Measurements from ENCODE around the gene METTL26. TPM values are rescaled to one million over a fixed set of nuclear protein-coding genes. Genes with fewer than 3 reads are reported as not detected.

Gene METTL26
- total and polyA plus RNA-seq, 9 of the 15 experiments (the other 6 are each of a cell fraction or from before 2014, with no cell fraction given) = 7.3 to 262 (median 80.9) TPM

DNA sequence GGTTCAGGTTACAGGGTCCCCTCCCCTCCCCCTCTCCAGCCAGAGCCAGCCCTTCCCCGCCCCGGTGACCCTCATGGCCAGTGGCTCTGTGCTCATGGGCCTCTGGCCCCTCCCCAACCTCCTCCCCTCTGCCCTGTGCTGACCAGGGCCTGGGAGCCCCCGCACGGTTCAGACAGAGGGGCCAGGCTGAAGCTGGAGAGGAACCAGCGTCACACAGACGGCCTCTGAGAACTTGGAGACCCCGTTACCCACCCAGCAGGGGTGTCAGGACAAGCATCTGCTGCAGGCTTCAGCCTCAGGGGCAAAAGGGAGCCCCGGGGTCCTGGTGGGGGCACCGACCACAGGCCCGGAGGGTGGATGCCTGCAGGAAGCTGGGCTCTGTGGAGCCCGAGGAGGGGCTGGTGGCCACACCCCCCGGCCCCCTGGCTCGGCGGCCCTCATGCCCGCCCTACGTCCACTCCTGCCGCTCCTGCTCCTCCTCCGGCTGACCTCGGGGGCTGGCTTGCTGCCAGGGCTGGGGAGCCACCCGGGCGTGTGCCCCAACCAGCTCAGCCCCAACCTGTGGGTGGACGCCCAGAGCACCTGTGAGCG, 5.2 kb downstream of the METTL26 start, which contains the start of gene WFIKKN1:
Gene WFIKKN1, plus strand, starts transcription at position 171 of the 591 bp plus-strand sequence. Its CDS starts 269 bp downstream, at position 440.
- no peaks in the 10 kb centered on the region for H3K9me1 ChIP-seq (ENCODE audit: control insufficient read depth, insufficient read depth, low read length)
- FAIRE-seq = no peak
- ATAC-seq = peak; percentile 55
- peaks cover 16% of the 10 kb centered on the region for H3K79me2 ChIP-seq (ENCODE audit: control insufficient read depth, insufficient read depth, low read length)
- H3K4me3 ChIP-seq = no peak within 1 kb of the TSS
- H3K4me2 ChIP-seq (ENCODE audit: insufficient read depth, low read length) = peak within 1 kb of the TSS; percentile 35
- H3K27ac ChIP-seq (ENCODE audit: extremely low read depth, low read depth, low read length) = peak within 1 kb of the TSS; percentile 64; the same call in 2 of the 3 replicates
- intact Hi-C loops (cut with micrococcal nuclease) (no loop called here), in situ Hi-C loops (cut with MboI) (no loop called here)
- no peaks in the 10 kb centered on the region for H4K20me1 ChIP-seq (replicated peaks; ENCODE audit: control insufficient read depth, insufficient read depth, low read length)
- H3K9ac ChIP-seq (ENCODE audit: insufficient read depth in 1 of 2, low read depth in 2 of 2, low read length in 2 of 2) = peak within 1 kb of the TSS; percentile 35 to 84; a peak in 3 of 4 replicates
- H3K36me3 ChIP-seq (ENCODE audit: control insufficient read depth, insufficient read depth, low read length) = peaks cover 44% of the 10 kb centered on the region; the same call in 2 of the 3 replicates
- ChIA-PET CTCF (ENCODE audit: low intra/inter-chr PET ratio) (no interaction called here), POLR2A (interaction anchor here (0.6 to 1.0 kb wide), 5 partner anchors 9 to 281 kb away, joined by 3 to 6 read pairs (median 3); no protein-coding TSS in a partner anchor)
- H3K27me3 ChIP-seq (ENCODE audit: control insufficient read depth in 2 of 2, insufficient read depth in 2 of 2, low read length in 2 of 2) = no peaks in the 10 kb centered on the region
- BruUV-seq (replicated peaks) = no TSS peak
- H3K4me1 ChIP-seq (replicated peaks in 1 of 2; ENCODE audit: control insufficient read depth in 2 of 2, insufficient read depth in 2 of 2, low read length in 2 of 2) = peaks cover 24 to 97% of the 10 kb centered on the region in 2 experiments
- no peaks in the 10 kb centered on the region for H3K9me3 ChIP-seq (replicated peaks; ENCODE audit: control insufficient read depth, insufficient read depth, low read depth, low read length)
- 27% methylated on average over 15 of the region's 23 CpGs for WGBS (ENCODE audit: insufficient coverage, low coverage, missing lambda C conversion rate)
- no peak within 1 kb of the TSS for H2AFZ ChIP-seq (ENCODE audit: low read depth, low read length)
- peak; percentile 44 to 63 (median 59) for DNase-seq (ENCODE audit: extremely low read depth in 1 of 4, low spot score in 3 of 4)
- TF ChIP-seq NCOR1 (IDR thresholded peaks at IDR 0.05) = no peak
- TF ChIP-seq SMAD3 (CRISPR knock-in tag; conservative IDR thresholded peaks at IDR 0.05) = no peak
- TF ChIP-seq TEAD2 (tag; IDR thresholded peaks at IDR 0.05) = no peak
- no peak for TF ChIP-seq SNRNP70 (optimal IDR thresholded peaks at IDR 0.05; ENCODE audit: low read depth, low read length)
- TF ChIP-seq SUPT5H (IDR thresholded peaks at IDR 0.05) = peak; percentile 42; the same call in 1 of the 2 replicates
- TF ChIP-seq CHCHD3 (CRISPR knock-in tag; IDR thresholded peaks at IDR 0.05) = no peak
- no peak for TF ChIP-seq SAFB (IDR thresholded peaks at IDR 0.05; ENCODE audit: borderline replicate concordance, low read depth, low read length)
- TF ChIP-seq, protein P1, sequence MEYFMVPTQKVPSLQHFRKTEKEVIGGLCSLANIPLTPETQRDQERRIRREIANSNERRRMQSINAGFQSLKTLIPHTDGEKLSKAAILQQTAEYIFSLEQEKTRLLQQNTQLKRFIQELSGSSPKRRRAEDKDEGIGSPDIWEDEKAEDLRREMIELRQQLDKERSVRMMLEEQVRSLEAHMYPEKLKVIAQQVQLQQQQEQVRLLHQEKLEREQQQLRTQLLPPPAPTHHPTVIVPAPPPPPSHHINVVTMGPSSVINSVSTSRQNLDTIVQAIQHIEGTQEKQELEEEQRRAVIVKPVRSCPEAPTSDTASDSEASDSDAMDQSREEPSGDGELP (CRISPR knock-in tag; IDR thresholded peaks at IDR 0.05; ENCODE audit: borderline replicate concordance) = peak; percentile 32; the same call in 1 of the 2 replicates
- no peak for TF ChIP-seq CCNT2 (IDR thresholded peaks at IDR 0.05; ENCODE audit: borderline replicate concordance, extremely low read depth, insufficient read length, low read depth, low read length)
- TF ChIP-seq BDP1 (IDR thresholded peaks at IDR 0.05; ENCODE audit: insufficient read depth, insufficient read length) = no peak
- no peak for TF ChIP-seq CBFB (CRISPR knock-in tag; IDR thresholded peaks at IDR 0.05)
- no peak for TF ChIP-seq KDM1A (IDR thresholded peaks at IDR 0.05)
- TF ChIP-seq E4F1 (CRISPR knock-in tag; IDR thresholded peaks at IDR 0.05; ENCODE audit: borderline replicate concordance) = no peak
- TF ChIP-seq ZKSCAN1 (IDR thresholded peaks at IDR 0.05; ENCODE audit: low read depth, low read length) = no peak
- TF ChIP-seq, protein P2, sequence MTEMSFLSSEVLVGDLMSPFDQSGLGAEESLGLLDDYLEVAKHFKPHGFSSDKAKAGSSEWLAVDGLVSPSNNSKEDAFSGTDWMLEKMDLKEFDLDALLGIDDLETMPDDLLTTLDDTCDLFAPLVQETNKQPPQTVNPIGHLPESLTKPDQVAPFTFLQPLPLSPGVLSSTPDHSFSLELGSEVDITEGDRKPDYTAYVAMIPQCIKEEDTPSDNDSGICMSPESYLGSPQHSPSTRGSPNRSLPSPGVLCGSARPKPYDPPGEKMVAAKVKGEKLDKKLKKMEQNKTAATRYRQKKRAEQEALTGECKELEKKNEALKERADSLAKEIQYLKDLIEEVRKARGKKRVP (CRISPR knock-in tag; IDR thresholded peaks at IDR 0.05) = no peak
- TF ChIP-seq, protein P3, sequence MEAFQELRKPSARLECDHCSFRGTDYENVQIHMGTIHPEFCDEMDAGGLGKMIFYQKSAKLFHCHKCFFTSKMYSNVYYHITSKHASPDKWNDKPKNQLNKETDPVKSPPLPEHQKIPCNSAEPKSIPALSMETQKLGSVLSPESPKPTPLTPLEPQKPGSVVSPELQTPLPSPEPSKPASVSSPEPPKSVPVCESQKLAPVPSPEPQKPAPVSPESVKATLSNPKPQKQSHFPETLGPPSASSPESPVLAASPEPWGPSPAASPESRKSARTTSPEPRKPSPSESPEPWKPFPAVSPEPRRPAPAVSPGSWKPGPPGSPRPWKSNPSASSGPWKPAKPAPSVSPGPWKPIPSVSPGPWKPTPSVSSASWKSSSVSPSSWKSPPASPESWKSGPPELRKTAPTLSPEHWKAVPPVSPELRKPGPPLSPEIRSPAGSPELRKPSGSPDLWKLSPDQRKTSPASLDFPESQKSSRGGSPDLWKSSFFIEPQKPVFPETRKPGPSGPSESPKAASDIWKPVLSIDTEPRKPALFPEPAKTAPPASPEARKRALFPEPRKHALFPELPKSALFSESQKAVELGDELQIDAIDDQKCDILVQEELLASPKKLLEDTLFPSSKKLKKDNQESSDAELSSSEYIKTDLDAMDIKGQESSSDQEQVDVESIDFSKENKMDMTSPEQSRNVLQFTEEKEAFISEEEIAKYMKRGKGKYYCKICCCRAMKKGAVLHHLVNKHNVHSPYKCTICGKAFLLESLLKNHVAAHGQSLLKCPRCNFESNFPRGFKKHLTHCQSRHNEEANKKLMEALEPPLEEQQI (IDR thresholded peaks at IDR 0.05) = no peak
